Panc1 (cell line): ENCODE results near the gene ZNF616.

Source experiments
- CTCF ChIP-seq: fragments of 450-650 bp; IDR thresholded peaks from 2 replicates; pipeline ENCODE4 v1.5.1; 2017; ENCODE audit warnings: mild to moderate bottlenecking
- REST ChIP-seq, 2 experiments: IDR thresholded peaks; 2 replicates each; pipeline ENCODE4 v1.6.1; 2011 to 2012; ENCODE audit warnings: low read depth in 2 of 2, control low read depth in 1 of 2, low read length in 1 of 2, mild to moderate bottlenecking in 1 of 2, moderate library complexity in 1 of 2; ENCODE audit not compliant: insufficient read depth in 1 of 2
- SIN3A ChIP-seq: IDR thresholded peaks from 2 replicates; pipeline ENCODE4 v1.6.1; 2012; ENCODE audit warnings: low read depth, mild to moderate bottlenecking, low read length, moderate library complexity, borderline replicate concordance; ENCODE audit not compliant: insufficient read depth
- TCF7L2 ChIP-seq: IDR thresholded peaks from 2 replicates; pipeline ENCODE4 v1.6.1; 2011; ENCODE audit warnings: mild to moderate bottlenecking, low read depth, low read length, inconsistent platforms

- no peak for TF ChIP-seq CTCF
- no peak for TF ChIP-seq SIN3A
- TF ChIP-seq REST (IDR thresholded peaks at IDR 0.05; ENCODE audit: insufficient read depth in 1 of 2, low read depth in 2 of 2, low read length in 1 of 2), result no peak
- TF ChIP-seq TCF7L2, result no peak
Observed at GRCh38 chr19:52094526-52095130, 45.1 kb downstream of the ZNF616 start.
